ENCODE measurements around the gene TRIM3.

- TF ChIP-seq, protein P1, sequence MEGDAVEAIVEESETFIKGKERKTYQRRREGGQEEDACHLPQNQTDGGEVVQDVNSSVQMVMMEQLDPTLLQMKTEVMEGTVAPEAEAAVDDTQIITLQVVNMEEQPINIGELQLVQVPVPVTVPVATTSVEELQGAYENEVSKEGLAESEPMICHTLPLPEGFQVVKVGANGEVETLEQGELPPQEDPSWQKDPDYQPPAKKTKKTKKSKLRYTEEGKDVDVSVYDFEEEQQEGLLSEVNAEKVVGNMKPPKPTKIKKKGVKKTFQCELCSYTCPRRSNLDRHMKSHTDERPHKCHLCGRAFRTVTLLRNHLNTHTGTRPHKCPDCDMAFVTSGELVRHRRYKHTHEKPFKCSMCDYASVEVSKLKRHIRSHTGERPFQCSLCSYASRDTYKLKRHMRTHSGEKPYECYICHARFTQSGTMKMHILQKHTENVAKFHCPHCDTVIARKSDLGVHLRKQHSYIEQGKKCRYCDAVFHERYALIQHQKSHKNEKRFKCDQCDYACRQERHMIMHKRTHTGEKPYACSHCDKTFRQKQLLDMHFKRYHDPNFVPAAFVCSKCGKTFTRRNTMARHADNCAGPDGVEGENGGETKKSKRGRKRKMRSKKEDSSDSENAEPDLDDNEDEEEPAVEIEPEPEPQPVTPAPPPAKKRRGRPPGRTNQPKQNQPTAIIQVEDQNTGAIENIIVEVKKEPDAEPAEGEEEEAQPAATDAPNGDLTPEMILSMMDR (conservative IDR thresholded peaks at IDR 0.05; ENCODE audit: low read depth, low read length) = no peak
- TF ChIP-seq POLR2A (IDR thresholded peaks at IDR 0.05; ENCODE audit: low read depth, low read length) (no peak), CEBPB (IDR thresholded peaks at IDR 0.05; ENCODE audit: low read depth, low read length) (no peak), BHLHE40 (IDR thresholded peaks at IDR 0.05; ENCODE audit: low read depth, low read length) (no peak), MAZ (IDR thresholded peaks at IDR 0.05; ENCODE audit: borderline replicate concordance, low read depth, low read length) (no peak), RCOR1 (IDR thresholded peaks at IDR 0.05; ENCODE audit: insufficient replicate concordance, low read length) (no peak)
Measured at GRCh38 chr11:6486938-6487337, 13.2 kb upstream of the TRIM3 start.
